HK-2 (cell line): ENCODE results near the gene SOX12.
"Not testable (repeated sequence)": the region's sequence is repeated elsewhere in the genome, so short reads cannot be mapped to it uniquely, and the experiment has no call there.

Experiments
- DNase-seq: peaks from one replicate; pipeline ENCODE4 v3.0.0-alpha.2; 2018; ENCODE audit not compliant: unreplicated experiment

SOX12 gene

GRCh38 chr20:362271-363254, 37.2 kb downstream of the SOX12 start:
- DNase-seq, result peak; percentile 99

- peak; percentile 77 for DNase-seq
Measured at GRCh38 chr20:363319-364078, 38.1 kb downstream of the SOX12 start.

- DNase-seq, result no peak
Measured at GRCh38 chr20:364905-365794, 39.8 kb downstream of the SOX12 start.

GRCh38 chr20:366041-366718, 40.8 kb downstream of the SOX12 start:
- DNase-seq, result no peak

GRCh38 chr20:366719-367485, 41.5 kb downstream of the SOX12 start:
- no peak for DNase-seq

- DNase-seq, result no peak
Measured at GRCh38 chr20:367486-367887, 42.1 kb downstream of the SOX12 start.

- DNase-seq, result no peak
Measured at GRCh38 chr20:368915-369314, 43.6 kb downstream of the SOX12 start.

- no peak for DNase-seq
Measured at GRCh38 chr20:370151-370600, 44.8 kb downstream of the SOX12 start.

- no peak for DNase-seq
Measured at GRCh38 chr20:370977-371754, 45.8 kb downstream of the SOX12 start.

GRCh38 chr20:371755-372542, 46.6 kb downstream of the SOX12 start:
- peak; percentile 70 for DNase-seq

- DNase-seq, result not testable (repeated sequence)
Measured at GRCh38 chr20:372543-373082, 47.3 kb downstream of the SOX12 start.

GRCh38 chr20:373171-373890, 48.0 kb downstream of the SOX12 start:
- peak; percentile 61 for DNase-seq

- no peak for DNase-seq
Measured at GRCh38 chr20:375265-375889, 50.0 kb downstream of the SOX12 start.

GRCh38 chr20:376089-376488, 50.7 kb downstream of the SOX12 start:
- DNase-seq, result no peak

- no peak for DNase-seq
Measured at GRCh38 chr20:376750-377149, 51.4 kb downstream of the SOX12 start.

- DNase-seq, result not testable (repeated sequence)
Measured at GRCh38 chr20:377578-377977, 52.2 kb downstream of the SOX12 start.

- DNase-seq, result no peak
Measured at GRCh38 chr20:378961-379336, 53.6 kb downstream of the SOX12 start.
